Limb (tissue), 2 donors: ENCODE measurements around the gene IL6R.

Experiments used
- DNase-seq, 2 donors: peaks; one replicate each; pipeline ENCODE4 v3.0.0-alpha.2; 2016; ENCODE audit errors: extremely low spot score in 2 of 2

Gene IL6R

GRCh38 chr1:154503898-154504297 lies 98.8 kb downstream of the IL6R start:
- DNase-seq = no peak

- DNase-seq = no peak
Measured at GRCh38 chr1:154512760-154513159, 107.6 kb downstream of the IL6R start.

- no peak for DNase-seq
Measured at GRCh38 chr1:154514066-154514553, 109.0 kb downstream of the IL6R start.

DNA sequence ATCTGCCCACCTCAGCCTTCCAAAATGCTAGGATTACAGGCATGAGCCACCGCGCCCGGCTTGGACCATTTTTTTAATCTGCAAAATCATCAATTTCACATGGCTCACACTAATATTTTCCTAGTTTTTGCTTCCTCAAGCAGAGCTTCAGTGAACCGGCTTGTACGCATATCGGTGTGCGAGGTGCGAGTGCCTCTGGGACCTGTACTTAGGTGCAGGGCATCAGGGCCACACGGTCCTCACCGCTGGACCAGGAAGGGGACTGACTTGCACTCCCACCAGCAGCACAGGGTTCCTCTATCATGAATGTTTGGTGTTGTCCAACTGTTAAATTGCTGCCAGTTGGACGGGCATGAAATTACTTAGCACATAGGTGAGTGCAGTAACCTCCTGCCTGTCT lies 112.5 kb downstream of the IL6R start:
- DNase-seq = no peak
